Stimulated activated CD4-positive, alpha-beta T cell treated with anti-CD3 and anti-CD28 coated beads, Interleukin-15, amount 100 ng/mL, for 48 hours (primary cell): ENCODE measurements around the gene TMEM269.
"Not testable (repeated sequence)": the region's sequence is repeated elsewhere in the genome, so short reads cannot be mapped to it uniquely, and the experiment has no call there.

ENCODE experiments used
- DNase-seq, 2 donors: peaks; one replicate each; pipeline ENCODE4 v3.0.0-alpha.2; 2020; ENCODE audit warnings: low read depth in 2 of 2

Gene TMEM269

DNA sequence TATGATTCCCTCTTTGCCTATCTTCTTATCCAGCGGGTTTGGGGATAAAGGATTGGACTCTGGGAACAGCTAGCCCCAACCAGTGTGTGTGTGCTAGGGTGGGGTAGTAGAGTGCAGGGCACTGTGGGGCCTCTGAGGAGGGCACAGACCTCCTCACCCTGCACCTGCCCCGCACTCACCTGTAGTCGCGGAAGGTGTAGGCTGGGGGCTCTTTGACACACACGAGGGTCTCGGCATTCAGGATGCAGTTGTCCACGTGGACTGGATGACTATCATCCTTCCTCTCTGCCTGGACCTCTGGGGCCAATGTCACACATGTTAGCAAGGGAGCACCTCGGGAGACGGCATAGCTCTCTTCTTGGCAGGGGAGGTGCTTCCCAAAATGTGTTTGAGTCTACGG, 36.8 kb upstream of the TMEM269 start:
- DNase-seq = no peak

GRCh38 chr1:42748461-42749410, 36.1 kb upstream of the TMEM269 start:
- DNase-seq = no peak

DNA sequence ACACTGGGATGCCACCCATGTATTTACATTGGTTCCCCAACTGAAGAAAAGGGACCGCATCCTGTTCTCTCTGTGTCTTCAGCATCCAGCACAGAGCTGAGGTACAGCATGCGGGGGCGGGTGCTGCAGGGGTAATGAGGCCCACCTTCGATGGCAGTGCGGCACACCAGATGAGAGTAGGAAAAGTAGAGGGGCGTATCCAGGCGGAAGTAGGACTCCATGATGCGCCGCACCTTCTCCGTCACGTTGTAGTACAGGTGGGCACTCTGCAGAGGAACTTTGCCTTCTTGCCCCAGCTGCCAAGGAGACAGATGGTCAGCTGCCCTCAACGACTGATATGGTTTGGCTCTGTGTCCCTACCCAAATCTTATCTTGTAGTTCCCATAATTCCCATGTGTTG, 34.8 kb upstream of the TMEM269 start:
- DNase-seq = no peak

GRCh38 chr1:42751511-42752070, 33.2 kb upstream of the TMEM269 start:
- not testable (repeated sequence) for DNase-seq

GRCh38 chr1:42752284-42752683, 32.5 kb upstream of the TMEM269 start:
- DNase-seq = no peak

GRCh38 chr1:42753070-42753469, 31.7 kb upstream of the TMEM269 start:
- DNase-seq = no peak

GRCh38 chr1:42756956-42757891, 27.6 kb upstream of the TMEM269 start:
- DNase-seq = no peak

GRCh38 chr1:42757892-42758275, 26.9 kb upstream of the TMEM269 start:
- no peak for DNase-seq

DNA sequence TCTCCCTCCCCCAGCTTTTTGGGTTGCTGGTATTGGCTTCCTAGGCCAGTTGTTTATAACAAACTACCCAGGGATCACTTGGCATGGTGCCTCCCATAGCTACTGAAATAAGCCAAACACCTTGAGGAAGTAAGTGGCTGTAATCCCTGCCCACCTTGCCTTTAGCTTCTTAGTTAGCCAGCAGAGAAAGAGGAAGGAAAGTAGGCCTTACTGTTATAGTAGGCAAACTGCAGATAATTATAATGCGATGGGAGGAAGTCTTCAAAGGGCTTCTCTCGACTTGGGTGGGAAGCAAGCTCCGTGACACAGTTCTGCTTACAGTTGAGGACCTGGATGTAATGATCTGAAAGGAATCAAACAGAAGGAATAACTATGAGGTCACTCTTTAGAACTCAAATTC, 26.1 kb upstream of the TMEM269 start:
- DNase-seq = no peak

GRCh38 chr1:42759114-42759513, 25.7 kb upstream of the TMEM269 start:
- no peak for DNase-seq

GRCh38 chr1:42761567-42761966, 23.2 kb upstream of the TMEM269 start:
- DNase-seq = no peak

DNA sequence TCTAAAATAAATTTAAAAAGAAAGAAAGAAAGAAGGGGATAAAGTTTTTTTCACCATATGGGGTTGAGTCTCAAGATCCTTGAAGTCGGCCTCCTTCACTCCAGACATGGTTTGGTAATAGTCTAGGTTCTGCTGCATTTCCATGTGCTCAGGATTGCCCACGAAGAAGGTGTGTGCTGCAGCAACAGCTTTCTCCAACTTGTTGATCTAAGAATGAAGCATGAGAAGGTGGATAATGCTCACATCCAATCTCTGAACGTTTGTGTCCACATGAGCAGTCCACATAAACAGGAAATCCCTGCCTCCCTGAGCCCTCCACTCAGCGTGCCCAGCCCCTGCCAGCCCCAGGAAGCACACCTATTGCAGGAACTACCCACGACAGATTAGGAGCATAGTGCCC, 22.5 kb upstream of the TMEM269 start:
- DNase-seq = no peak

DNA sequence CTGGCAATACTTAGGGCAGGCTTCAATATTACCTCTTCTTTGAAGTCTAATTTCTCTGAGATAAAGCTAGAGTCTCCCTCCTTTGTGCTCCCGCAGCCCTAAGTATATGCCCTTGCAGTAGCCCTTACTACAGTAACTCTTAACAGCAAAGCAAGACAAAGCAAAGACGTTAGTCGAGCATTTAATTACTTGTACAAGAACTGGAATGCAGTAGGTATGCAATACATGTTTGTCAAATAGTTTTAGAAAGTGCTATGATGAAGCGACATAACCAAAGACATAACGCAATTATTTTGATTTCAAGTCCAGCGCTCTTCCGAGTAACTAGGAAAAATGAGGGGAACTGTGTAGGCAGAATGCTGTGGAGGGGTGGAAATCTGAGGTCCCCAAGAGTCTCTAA, 19.5 kb upstream of the TMEM269 start:
- DNase-seq = no peak

DNA sequence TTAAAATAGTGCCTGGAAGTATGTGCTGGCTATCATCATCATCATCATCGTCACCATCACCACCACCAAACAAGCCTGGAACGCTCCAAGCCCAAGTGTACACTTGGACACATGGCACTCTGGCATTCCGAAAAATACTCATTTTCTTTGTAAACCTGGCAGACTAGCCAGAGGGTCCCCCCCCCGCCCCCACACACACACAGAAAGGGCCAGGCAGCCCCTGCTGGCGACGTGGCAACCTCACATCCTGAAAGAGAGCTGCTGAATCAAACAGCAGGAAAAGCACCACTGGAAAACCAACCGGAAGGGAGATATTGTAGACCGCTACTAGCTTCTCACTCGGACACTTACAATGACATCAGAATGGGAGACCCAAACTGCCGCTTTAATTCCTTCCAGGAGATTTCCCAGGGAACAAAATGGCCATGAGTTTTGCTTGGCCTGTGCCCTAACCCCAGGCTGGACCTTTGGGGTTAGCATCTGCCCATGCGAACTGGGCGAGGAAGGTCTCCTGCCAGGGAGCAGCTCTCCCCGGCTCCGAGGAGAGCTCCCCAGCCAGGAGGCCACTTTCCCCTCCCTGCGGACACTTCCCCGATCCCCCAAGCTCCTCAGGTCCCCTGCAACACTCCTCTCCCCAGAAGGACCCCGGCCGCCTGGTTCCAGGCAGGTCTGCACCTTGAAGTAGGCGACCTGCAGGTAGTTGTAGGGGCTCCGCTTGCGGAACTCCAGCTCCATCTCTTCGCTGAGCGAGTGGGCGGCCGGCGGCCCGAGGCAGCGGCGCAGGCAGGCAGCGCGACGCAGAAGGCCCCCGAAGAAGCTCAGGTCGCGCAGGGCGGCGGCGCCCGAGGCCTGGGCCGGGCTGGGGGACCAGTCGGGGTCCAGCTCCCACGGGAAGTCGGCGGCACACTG, 18.7 kb upstream of the TMEM269 start:
- peak; percentile 24 to 39 for DNase-seq

DNA sequence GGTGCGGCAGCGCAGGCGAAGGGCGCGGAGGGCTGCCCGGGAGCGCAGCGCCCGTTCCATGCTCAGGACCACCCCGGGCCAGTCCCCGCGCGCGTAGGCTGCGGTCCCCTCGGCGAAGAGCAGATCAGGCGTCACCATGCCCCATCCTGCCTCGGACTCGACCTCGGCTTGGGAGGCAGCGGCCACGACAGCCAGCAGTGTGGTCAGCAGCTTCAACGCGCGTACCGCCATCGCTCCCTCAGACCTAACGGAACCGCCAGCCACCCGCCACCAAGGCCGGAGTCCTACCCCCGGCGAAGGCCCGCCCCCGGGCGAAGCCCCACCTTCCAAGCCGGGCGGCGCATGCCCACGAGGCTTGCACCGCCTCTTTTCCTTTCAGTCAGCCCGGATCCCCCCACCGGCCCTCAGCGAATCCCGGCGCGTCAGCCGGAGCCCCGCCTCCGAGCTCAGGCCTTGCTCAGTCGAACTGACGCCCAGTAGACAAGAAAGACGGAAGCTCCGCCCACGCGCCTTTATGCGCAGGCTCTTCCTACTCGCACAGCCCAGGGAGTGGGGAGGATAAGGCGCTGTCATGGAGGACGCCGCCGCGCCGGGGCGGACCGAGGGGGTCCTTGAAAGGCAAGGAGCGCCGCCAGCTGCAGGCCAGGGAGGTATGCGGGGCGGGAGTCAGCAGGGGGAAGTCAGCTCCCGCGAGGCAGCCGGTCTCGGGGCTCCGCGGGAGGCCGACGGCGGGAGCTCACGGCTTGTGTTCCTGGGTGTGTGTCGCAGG, 17.9 kb upstream of the TMEM269 start, which contains the start of the genes C1orf50 and P3H1:
Gene C1orf50, plus strand, starts transcription at position 509 of the 769 bp plus-strand sequence. Its CDS starts 63 bp downstream, at position 572.
Gene P3H1, minus strand, starts transcription at position 288 of the 769 bp plus-strand sequence. Its CDS starts 57 bp downstream, at position 231.
- DNase-seq = peak; percentile 99 to 100

- no peak for DNase-seq
These were observed 17.2 kb upstream of the TMEM269 start for GRCh38 chr1:42767510-42768000.

- DNase-seq = no peak
These were observed 16.6 kb upstream of the TMEM269 start for GRCh38 chr1:42768172-42768571.

GRCh38 chr1:42769811-42770210, 15.0 kb upstream of the TMEM269 start:
- no peak for DNase-seq

- DNase-seq = no peak
These were observed 11.4 kb upstream of the TMEM269 start for GRCh38 chr1:42773420-42773819.
